Activated naive CD4-positive, alpha-beta T cell treated with anti-CD3 and anti-CD28 coated beads, Interleukin-2, amount 50 U/mL, for 24 hours (primary cell): ENCODE measurements around the gene USP40.
A peak's percentile ranks its signal among the peaks of the same experiment; 100 is the strongest.
"Not testable (repeated sequence)": the region's sequence is repeated elsewhere in the genome, so short reads cannot be mapped to it uniquely, and the experiment has no call there.

ENCODE experiments used
- H3K27ac Mint-ChIP-seq: one replicate; pipeline ENCODE4 v1.8.0; 2021; ENCODE audit warnings: mild to moderate bottlenecking, mixed read lengths
- H3K27me3 Mint-ChIP-seq: one replicate; pipeline ENCODE4 v1.8.0; 2021; ENCODE audit warnings: mixed read lengths
- H3K36me3 Mint-ChIP-seq: one replicate; pipeline ENCODE4 v1.8.0; 2021; ENCODE audit warnings: mixed read lengths
- H3K4me1 Mint-ChIP-seq: one replicate; pipeline ENCODE4 v1.8.0; 2021; ENCODE audit warnings: mixed read lengths
- H3K4me3 Mint-ChIP-seq: one replicate; pipeline ENCODE4 v1.8.0; 2021; ENCODE audit warnings: mild to moderate bottlenecking, mixed read lengths
- H3K9me3 Mint-ChIP-seq: one replicate; pipeline ENCODE4 v1.8.0; 2021; ENCODE audit warnings: mixed read lengths

Gene USP40

DNA sequence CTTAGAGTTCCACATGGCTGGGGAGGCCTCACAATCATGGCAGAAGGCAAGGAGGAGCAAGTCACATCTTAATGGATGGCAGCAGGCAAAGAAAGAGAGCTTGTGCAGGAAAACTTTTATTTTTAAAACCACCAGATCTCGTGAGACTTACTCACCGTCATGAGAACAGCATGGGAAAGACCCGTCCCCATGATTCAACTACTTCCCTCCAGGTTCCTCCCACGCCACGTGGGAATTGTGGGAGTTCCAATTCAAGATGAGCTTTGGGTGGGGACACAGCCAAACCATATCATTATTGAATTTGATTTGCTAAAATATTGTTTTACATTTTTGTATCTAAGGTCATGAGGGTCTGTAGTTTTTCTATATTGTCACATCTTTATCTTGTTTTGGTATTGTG lies 10.8 kb upstream of the USP40 start:
- not testable (repeated sequence) for H3K36me3 Mint-ChIP-seq, H3K27ac Mint-ChIP-seq, H3K4me1 Mint-ChIP-seq, H3K9me3 Mint-ChIP-seq, H3K4me3 Mint-ChIP-seq, H3K27me3 Mint-ChIP-seq

DNA sequence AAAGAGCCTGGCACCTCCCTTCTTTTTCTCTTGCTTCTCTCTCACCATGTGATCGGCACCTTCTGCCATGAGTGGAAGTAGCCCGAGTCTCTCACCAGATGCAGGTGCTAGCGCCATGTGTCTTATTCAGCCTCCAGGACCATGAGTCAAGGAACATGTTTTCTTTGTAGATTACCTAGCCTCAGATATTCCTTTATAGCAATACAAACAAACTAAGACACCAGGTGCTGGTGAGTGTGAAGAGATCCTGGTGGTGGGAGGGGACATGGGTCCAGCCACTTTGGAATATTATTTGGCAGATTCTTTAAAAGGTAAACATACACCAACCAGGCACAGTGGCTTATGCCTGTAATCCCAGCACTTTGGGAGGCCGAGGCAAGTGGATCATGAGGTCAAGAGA lies 5.9 kb upstream of the USP40 start:
- Mint-ChIP-seq H3K27me3 (no peaks in the 10 kb centered on the region), H3K4me1 (no peaks in the 10 kb centered on the region), H3K9me3 (no peaks in the 10 kb centered on the region), H3K27ac (no peak overlapping the region), H3K4me3 (no peak overlapping the region), H3K36me3 (no peaks in the 10 kb centered on the region)

DNA sequence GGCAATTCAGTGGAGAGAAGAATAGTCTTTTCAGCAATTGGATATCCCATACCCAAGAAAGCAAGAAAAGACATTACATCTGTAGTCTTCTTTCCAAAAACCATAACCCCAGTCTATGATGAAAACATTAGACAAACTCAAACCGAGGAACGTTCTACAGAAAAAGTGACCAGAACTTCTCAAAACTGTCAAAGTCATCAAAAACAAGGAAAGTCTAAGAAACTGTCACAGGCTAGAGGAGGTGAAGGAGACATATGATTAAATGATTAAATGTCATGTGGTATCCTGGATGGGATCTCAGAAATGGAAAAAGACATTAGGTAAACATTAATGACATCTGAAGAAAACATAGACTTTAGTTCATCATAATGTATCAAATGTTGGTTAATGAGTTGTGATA lies 4.9 kb upstream of the USP40 start:
- Mint-ChIP-seq H3K36me3 (no peaks in the 10 kb centered on the region), H3K4me3 (no peak overlapping the region), H3K27ac (no peak overlapping the region)

DNA sequence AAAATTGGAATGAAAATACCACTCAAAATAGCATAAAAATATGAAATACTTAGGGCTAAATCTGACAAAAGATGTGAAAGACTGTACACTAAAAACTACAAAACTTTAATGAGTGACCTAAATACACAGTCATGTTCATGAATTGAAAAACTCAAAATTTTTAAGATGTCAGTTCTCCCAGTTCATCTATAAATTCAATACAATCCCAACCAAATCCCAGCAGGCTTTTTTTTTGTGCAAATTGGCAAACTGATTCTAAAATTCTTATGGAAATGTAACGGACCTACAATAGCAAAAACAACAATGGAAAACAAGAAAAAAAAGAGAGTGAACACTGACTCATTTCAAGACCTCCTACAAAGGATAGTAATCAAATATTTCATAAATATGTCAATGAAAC lies 4.4 kb upstream of the USP40 start:
- Mint-ChIP-seq H3K4me1 (no peaks in the 10 kb centered on the region), H3K27ac (no peak overlapping the region), H3K27me3 (no peaks in the 10 kb centered on the region), H3K4me3 (no peak overlapping the region), H3K9me3 (no peaks in the 10 kb centered on the region), H3K36me3 (no peaks in the 10 kb centered on the region)

More for the DNA sequence above, 4.9 kb upstream of the USP40 start:
- no peaks in the 10 kb centered on the region for H3K27me3 Mint-ChIP-seq
- no peaks in the 10 kb centered on the region for H3K4me1 Mint-ChIP-seq
- H3K9me3 Mint-ChIP-seq, result no peaks in the 10 kb centered on the region

DNA sequence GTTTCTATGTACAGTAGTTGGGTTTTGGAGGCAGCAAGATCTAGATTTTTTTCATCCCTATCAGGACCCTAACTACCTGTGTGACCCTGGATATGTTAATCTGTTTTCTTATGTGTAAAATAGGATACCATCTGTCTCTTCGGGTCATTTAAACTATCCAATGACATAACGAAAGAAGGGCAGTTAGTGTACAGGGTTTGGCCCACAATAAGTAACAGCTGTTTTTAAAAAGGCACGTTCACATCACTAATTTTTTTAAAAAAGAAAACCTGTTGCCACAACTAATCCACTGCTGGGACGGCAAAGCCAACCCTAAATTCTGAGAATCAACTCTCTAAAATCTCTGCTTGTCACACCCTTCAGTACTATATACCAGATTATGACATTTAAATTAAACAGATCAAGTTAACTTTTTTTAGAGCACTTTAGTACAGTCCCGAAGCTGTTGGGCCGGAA lies 869 bp downstream of the USP40 start:
- Mint-ChIP-seq H3K4me3 (peak overlapping the region; percentile 95), H3K36me3 (peaks cover 2% of the 10 kb centered on the region), H3K27me3 (no peaks in the 10 kb centered on the region), H3K9me3 (no peaks in the 10 kb centered on the region), H3K27ac (peak overlapping the region; percentile 84), H3K4me1 (peaks cover 20% of the 10 kb centered on the region)

DNA sequence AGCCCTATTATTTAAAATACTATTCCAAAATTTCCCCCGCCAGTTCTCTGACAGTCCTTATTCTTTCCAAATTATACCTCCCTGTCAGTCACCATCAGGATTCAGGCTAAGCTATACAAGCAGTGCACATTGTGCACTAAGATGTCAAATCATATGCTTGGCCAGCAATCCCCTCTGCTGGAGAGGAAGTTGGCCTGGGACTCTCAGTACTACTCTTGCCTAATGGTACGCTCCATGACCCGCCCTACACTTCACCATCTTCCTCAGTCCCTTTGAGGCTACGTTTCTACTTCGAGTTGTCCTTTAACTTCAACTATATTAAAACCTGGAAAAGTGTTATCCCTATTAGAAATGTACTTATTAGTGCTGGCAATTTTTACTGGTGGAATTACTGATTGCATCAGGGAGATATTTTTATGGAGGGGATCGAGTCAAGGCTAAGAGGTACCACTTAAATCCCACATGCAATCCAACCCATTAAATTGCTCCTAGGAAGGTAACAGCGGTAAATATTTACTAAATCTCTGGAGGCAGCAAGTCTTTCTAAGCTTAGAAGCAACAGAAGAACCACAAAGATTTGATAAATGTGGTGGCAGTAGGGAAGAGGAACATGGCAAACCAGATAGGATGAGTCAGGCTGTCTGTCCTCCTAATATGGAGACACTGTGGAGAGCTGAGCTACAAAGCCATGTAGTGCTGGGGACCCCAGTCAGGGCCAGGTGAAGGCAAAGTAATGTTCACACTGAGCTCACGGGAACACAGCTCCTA lies 2.7 kb downstream of the USP40 start:
- Mint-ChIP-seq H3K9me3 (no peaks in the 10 kb centered on the region), H3K27ac (peak overlapping the region; percentile 71), H3K4me1 (peaks cover 20% of the 10 kb centered on the region), H3K27me3 (no peaks in the 10 kb centered on the region), H3K4me3 (no peak overlapping the region), H3K36me3 (peaks cover 11% of the 10 kb centered on the region)

DNA sequence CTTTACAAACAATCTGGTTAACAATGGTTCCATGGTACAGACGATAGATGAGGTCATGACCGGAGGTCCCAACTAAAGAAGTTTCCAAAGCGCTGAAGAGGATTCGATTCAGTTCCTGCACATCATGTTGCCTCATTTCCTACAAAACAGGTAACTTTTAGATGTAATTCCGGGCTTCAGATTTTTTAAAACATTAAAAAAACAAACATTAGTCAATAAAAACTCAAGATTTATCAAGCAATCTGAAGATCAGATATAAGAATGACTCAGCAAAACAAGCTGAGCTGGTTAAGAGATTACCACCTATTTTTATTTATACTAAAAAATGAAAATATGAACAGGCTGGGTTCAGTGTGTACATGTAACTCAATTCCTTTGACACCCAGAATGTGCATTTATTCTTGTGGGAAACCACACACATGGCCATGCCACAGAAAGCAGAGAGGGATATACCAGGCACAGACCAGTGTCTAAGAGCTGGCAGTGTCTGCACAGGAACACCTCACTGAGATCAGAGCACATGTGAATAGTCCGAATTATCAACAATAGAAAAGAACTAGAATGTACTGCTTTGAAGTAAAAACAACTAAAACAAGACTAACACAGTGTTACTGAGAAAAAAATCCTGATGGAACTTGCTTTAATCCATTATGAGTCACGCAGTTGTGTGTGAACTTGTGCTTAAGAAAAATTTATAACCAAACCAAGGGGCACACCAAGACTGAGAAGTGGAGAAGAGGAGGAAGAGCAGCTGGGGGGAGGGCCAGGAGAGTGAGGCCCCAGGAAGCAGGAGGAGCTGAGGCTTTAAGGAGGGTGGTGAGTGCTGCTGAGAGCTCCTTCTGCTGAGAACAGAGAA lies 9.5 kb downstream of the USP40 start:
- H3K9me3 Mint-ChIP-seq, result no peaks in the 10 kb centered on the region
- no peak overlapping the region for H3K4me3 Mint-ChIP-seq
- peak overlapping the region; percentile 91 for H3K27ac Mint-ChIP-seq
- peaks cover 24% of the 10 kb centered on the region for H3K36me3 Mint-ChIP-seq
- H3K4me1 Mint-ChIP-seq, result peaks cover 8% of the 10 kb centered on the region
- no peaks in the 10 kb centered on the region for H3K27me3 Mint-ChIP-seq

DNA sequence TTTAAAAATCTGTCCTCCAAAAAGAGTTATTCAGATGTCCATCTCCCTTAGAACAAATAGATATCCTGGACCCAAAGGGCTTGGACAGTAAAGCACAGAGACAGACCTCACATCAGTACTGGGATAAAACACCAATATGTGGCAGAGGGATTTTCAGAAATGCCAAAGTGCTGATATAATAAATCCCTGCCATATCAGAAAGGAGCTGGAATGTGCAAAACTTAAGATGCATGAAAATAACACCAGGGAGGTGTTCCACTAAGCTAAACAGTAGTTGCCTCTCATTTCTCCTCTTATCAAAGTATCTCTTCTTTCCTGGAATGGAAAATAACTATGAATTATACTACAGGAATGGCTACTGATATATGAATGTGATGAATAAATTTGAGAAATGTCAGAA lies 13.2 kb downstream of the USP40 start:
- Mint-ChIP-seq H3K4me1 (peaks cover 8% of the 10 kb centered on the region), H3K27ac (no peak overlapping the region), H3K36me3 (peaks cover 20% of the 10 kb centered on the region), H3K4me3 (no peak overlapping the region), H3K9me3 (no peaks in the 10 kb centered on the region), H3K27me3 (no peaks in the 10 kb centered on the region)

DNA sequence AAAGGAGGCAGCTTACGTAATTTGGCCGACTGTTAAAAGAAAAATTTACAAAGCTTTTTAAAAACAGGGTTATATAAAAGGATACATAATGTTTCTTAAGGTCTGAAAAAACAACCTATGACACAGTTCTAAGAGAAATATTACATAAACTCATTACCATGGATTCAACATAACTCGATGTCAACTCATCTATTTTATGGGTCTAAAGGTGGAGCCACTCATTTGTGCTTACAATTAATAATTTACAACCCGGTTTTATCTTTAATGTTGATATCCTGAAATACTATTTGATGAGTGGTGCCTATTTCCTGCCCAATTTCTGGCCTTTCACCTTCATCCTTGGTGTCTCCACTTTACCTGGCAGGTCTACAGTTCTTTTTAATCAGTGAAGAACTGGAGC lies 15.1 kb downstream of the USP40 start:
- no peak overlapping the region for H3K27ac Mint-ChIP-seq

DNA sequence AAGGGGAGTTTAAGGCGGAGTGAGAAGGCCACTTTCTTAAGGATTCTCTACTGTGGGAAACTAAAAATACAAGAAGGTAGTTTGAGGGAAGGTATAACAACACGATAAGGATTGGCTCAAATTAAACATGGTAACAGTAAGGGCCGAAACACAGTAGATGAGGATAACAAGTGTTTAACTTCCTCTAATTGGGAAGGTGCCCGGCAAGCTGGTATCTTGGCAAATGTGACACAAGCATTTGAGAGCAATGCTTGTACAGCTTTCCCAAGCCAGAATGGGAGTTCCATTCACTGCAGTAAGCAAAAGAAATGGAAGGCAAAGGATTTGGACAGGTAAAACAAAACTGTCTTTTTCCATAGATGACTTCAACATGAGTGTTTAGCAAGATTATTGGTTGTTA lies 19.8 kb downstream of the USP40 start:
- Mint-ChIP-seq H3K36me3 (peaks cover 31% of the 10 kb centered on the region), H3K27ac (no peak overlapping the region), H3K9me3 (no peaks in the 10 kb centered on the region), H3K4me1 (no peaks in the 10 kb centered on the region), H3K27me3 (no peaks in the 10 kb centered on the region), H3K4me3 (no peak overlapping the region)

More for the DNA sequence above, 15.1 kb downstream of the USP40 start:
- no peak overlapping the region for H3K4me3 Mint-ChIP-seq
- H3K27me3 Mint-ChIP-seq, result no peaks in the 10 kb centered on the region
- H3K9me3 Mint-ChIP-seq, result no peaks in the 10 kb centered on the region
- no peaks in the 10 kb centered on the region for H3K4me1 Mint-ChIP-seq
- peaks cover 23% of the 10 kb centered on the region for H3K36me3 Mint-ChIP-seq

DNA sequence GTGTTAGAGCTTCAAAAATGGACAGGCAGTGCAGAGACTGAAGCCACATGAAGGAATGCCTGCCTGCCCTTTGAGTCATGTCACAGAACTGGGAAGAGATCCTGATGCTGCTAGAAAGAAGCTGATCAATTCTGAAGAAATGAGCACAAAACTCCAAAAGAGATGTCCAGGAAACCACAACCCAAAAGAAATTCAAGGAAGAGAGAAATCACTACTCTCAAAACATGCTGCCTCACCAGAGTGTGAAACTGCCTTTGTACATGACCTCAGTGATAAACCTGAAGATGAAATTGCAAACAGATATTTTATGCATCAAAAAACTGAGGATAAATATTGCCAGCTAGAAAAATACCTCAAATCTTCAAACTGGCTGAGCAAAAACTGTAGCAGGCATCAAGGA lies 20.5 kb downstream of the USP40 start:
- no peaks in the 10 kb centered on the region for H3K27me3 Mint-ChIP-seq
- H3K4me3 Mint-ChIP-seq, result no peak overlapping the region
- H3K4me1 Mint-ChIP-seq, result no peaks in the 10 kb centered on the region
- peaks cover 36% of the 10 kb centered on the region for H3K36me3 Mint-ChIP-seq
- no peaks in the 10 kb centered on the region for H3K9me3 Mint-ChIP-seq
- peak overlapping the region; percentile 18 for H3K27ac Mint-ChIP-seq

DNA sequence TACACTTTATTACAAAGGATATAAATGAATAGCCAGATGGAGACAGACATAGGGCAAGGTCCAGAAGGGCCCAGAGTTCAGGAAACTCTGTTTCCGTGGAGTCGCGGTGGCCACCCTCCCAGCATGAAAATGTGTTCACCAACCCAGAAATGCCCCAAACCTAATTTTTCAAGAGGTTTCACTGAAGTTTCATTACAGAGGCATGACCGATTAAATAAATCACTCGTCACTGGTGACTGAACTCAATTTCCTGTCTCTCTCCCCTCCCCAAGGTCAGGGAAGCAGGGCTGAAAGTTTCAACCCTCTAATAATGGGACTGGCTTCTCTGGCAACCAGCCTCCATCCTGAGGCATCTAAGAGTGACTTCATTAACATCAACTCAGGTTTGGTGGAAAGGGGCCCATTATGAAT lies 22.4 kb downstream of the USP40 start:
- H3K4me3 Mint-ChIP-seq, result no peak overlapping the region

DNA sequence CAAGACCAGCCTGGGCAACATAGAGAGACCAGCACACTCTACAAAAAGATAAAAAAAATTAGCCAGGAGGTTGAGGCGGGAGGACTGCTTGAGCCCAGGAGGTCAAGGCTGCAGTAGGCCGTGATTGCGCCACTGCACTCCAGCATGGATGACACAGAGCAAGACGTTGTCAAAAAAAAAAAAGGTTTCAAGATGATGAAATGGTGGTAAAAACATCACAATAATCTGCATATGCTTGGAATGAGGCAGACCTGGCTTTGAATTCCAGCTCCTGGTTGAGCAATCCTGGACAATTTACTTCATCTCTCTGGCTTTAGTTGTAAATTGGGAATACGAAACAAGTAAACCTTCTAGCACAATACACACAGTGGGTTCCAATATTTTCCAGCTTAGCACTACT lies 24.1 kb downstream of the USP40 start:
- H3K4me3 Mint-ChIP-seq, result no peak overlapping the region
- H3K9me3 Mint-ChIP-seq, result no peaks in the 10 kb centered on the region

More for the DNA sequence above, 22.4 kb downstream of the USP40 start:
- H3K4me1 Mint-ChIP-seq, result no peaks in the 10 kb centered on the region
- H3K27ac Mint-ChIP-seq, result no peak overlapping the region
- H3K9me3 Mint-ChIP-seq, result no peaks in the 10 kb centered on the region
- H3K36me3 Mint-ChIP-seq, result peaks cover 39% of the 10 kb centered on the region
- no peaks in the 10 kb centered on the region for H3K27me3 Mint-ChIP-seq

DNA sequence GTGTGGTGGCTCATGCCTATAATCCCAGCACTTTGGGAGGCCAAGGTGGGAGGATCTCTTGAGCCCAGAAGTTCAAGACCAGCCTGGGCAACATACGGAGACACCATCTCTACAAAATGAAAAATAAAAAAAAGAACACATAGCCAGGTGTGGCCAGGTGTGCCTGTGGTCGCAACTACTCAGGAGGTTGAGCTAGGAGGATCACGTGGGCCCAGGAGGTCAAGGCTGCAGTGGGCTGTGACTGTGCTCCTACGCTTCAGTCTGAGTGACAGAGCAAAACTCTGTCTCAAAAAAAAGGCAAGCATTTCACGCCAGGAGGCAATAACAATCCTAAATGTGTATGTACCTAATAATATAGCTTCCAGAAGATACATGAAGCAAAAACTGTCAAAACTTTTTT lies 27.8 kb downstream of the USP40 start:
- H3K9me3 Mint-ChIP-seq, result no peaks in the 10 kb centered on the region
- H3K36me3 Mint-ChIP-seq, result peaks cover 31% of the 10 kb centered on the region
- H3K4me1 Mint-ChIP-seq, result no peaks in the 10 kb centered on the region

More for the DNA sequence above, 24.1 kb downstream of the USP40 start:
- Mint-ChIP-seq H3K27me3 (no peaks in the 10 kb centered on the region), H3K36me3 (peaks cover 45% of the 10 kb centered on the region), H3K4me1 (no peaks in the 10 kb centered on the region), H3K27ac (no peak overlapping the region)

DNA sequence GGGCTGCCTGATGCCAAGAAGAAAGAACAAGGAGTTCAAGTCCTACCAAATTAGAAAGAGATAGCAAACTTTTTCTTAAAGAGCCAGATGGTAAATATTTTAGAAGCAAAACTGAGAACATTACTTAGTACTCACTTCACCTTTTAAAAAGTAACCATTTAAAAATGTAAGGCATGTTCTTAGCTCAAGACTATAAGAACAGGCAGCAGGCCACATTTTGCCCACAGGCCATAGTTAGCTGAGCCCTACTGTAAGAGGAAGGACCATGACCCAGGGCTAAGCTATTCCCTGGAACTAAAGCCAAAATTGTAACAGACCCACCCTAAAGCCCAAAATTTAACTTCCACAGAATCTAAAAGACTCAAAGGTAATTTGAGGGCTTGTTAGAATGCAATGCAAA lies 31.3 kb downstream of the USP40 start:
- Mint-ChIP-seq H3K36me3 (peaks cover 32% of the 10 kb centered on the region), H3K27ac (no peak overlapping the region), H3K27me3 (no peaks in the 10 kb centered on the region), H3K4me3 (no peak overlapping the region), H3K9me3 (no peaks in the 10 kb centered on the region), H3K4me1 (no peaks in the 10 kb centered on the region)

More for the DNA sequence above, 27.8 kb downstream of the USP40 start:
- Mint-ChIP-seq H3K27me3 (no peaks in the 10 kb centered on the region), H3K4me3 (no peak overlapping the region), H3K27ac (no peak overlapping the region)

DNA sequence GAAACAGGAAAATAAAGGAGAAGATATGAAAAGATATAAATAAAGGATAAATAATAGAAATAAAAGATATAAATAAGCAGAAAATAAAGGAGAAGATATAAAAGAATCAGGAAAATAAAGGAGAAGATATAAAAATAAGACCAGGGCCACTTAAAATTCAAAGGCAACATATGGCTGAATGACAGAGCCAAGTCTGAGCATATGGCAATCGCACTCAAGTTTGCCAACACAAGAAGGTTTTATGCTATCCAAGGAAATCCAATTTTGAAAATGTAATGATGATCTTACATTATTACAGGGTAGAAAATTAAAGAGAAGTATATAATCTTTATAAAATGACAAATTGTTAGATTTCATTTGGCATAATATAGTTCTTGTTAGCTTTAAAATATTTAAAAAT lies 33.6 kb downstream of the USP40 start:
- Mint-ChIP-seq H3K4me1 (no peaks in the 10 kb centered on the region), H3K27me3 (no peaks in the 10 kb centered on the region), H3K27ac (no peak overlapping the region), H3K4me3 (no peak overlapping the region), H3K9me3 (no peaks in the 10 kb centered on the region), H3K36me3 (peaks cover 29% of the 10 kb centered on the region)
